ENCODE measurements around the gene AFF2.

AFF2 gene

DNA sequence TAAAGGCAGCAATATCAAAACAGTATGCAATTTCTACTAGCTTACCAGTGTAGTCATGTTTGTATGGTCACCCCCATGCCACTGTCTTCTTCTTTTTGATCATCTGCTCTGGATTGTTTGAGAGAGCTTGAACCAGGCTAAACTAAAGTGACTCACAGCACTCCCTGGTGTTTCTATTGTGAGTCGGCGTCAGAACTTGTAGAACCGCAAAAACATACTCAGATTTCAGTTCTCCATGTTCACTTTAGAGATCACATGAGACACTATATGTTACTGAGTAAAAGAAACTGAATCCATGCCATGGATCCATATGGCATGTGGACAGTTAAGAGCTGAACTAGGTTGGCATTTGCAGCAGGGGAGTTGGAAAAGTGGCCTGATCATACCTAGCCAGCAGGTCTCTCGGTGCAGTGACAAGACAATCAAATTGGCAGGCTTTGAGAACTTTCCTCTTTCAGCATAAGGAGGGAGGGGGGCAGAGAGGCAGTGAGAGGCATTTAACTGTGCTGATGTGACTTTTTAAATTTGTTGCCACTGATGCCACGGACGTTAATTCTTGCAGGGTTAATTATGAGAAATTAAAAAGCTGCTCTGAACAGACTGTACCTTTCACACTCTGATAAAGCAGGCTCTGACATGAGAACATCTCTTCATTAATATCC is 88.4 kb downstream of the AFF2 start:
- peak; percentile 12 for DNase-seq
- Histone ChIP-seq H3K4me3 (ENCODE audit: low read depth, low read length) (no peak overlapping the region), H3K27me3 (replicated peaks) (no peaks in the 10 kb centered on the region), H3K27ac (no peak overlapping the region), H3K36me3 (replicated peaks) (no peaks in the 10 kb centered on the region)
- TF ChIP-seq, protein P1, sequence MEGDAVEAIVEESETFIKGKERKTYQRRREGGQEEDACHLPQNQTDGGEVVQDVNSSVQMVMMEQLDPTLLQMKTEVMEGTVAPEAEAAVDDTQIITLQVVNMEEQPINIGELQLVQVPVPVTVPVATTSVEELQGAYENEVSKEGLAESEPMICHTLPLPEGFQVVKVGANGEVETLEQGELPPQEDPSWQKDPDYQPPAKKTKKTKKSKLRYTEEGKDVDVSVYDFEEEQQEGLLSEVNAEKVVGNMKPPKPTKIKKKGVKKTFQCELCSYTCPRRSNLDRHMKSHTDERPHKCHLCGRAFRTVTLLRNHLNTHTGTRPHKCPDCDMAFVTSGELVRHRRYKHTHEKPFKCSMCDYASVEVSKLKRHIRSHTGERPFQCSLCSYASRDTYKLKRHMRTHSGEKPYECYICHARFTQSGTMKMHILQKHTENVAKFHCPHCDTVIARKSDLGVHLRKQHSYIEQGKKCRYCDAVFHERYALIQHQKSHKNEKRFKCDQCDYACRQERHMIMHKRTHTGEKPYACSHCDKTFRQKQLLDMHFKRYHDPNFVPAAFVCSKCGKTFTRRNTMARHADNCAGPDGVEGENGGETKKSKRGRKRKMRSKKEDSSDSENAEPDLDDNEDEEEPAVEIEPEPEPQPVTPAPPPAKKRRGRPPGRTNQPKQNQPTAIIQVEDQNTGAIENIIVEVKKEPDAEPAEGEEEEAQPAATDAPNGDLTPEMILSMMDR (IDR thresholded peaks at IDR 0.05; ENCODE audit: low read depth, low read length, missing control alignments), result no peak
- in situ Hi-C loops (cut with HindIII; ENCODE audit: low pct_ligation_motif_present, low sequenced_read_pairs), result no loop called here

DNA sequence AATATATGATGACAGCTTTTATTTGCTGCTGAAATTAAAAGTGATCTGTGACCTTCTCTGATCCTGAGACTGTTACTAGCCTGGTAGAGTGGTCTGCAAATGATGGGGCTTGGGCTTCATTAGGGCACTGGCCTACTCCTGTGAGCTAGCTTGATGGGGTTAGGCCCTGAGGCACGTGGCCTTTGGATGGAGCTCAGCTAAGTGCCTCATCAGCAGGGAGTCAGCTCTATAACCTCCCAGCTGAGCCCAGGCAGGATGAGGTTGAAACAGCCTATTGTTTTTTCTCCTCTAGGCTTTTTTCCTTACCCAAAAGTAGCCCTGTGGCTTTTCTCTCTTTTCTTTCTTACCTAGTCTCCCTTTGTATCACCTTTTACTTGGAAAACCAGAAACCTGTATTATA is 92.2 kb downstream of the AFF2 start:
- TF ChIP-seq, protein P1 (IDR thresholded peaks at IDR 0.05; ENCODE audit: low read depth, low read length, missing control alignments), result no peak
- no peak for DNase-seq
- in situ Hi-C loops (cut with HindIII; ENCODE audit: low pct_ligation_motif_present, low sequenced_read_pairs), result no loop called here
- Histone ChIP-seq H3K27me3 (replicated peaks) (no peaks in the 10 kb centered on the region), H3K4me3 (ENCODE audit: low read depth, low read length) (no peak overlapping the region), H3K36me3 (replicated peaks) (no peaks in the 10 kb centered on the region), H3K27ac (no peak overlapping the region)

DNA sequence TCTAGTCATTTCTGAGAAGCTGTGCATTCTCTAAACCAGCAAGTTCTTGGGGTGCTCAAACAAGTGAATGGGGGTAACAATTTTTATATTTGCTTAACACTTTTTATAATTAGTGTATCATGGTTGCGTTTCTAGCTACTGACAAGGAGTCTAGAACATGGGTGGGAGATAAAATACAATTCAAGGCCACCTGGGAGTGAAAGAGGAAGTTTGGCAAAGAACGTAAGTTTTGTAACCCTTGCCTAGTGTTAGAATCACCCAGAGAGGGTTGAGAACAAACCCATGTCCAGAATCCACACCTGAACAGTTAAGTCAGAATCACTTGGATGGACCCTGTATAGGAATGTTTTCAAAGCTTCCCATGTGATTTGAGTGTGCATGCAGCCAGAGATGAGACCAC is 92.7 kb downstream of the AFF2 start:
- Histone ChIP-seq H3K27ac (no peak overlapping the region), H3K4me3 (ENCODE audit: low read depth, low read length) (no peak overlapping the region), H3K36me3 (replicated peaks) (no peaks in the 10 kb centered on the region), H3K27me3 (replicated peaks) (no peaks in the 10 kb centered on the region)
- TF ChIP-seq, protein P1 (IDR thresholded peaks at IDR 0.05; ENCODE audit: low read depth, low read length, missing control alignments), result no peak
- in situ Hi-C loops (cut with HindIII; ENCODE audit: low pct_ligation_motif_present, low sequenced_read_pairs), result no loop called here
- DNase-seq, result no peak

DNA sequence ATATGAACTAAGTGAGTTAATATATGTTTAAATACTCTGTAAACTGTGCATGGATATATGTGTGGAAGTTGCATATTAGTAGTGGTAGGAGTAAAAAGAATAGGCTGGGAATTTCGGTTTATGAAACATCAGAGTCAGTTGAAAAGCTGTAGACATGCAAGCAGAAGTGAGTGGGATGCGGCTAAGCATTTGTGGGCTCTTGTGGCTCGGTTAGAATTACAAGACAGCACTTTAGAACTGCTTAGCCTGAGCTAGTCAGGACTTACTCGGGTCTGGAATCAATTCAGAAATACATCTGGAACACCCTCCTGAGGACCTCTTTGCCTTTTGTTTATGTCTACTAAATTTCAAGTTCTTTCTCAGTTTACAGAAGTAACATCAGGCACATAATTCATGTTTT is 93.6 kb downstream of the AFF2 start:
- DNase-seq, result no peak
- Histone ChIP-seq H3K27ac (no peak overlapping the region), H3K27me3 (replicated peaks) (no peaks in the 10 kb centered on the region), H3K36me3 (replicated peaks) (no peaks in the 10 kb centered on the region), H3K4me3 (ENCODE audit: low read depth, low read length) (no peak overlapping the region)
- in situ Hi-C loops (cut with HindIII; ENCODE audit: low pct_ligation_motif_present, low sequenced_read_pairs), result no loop called here
- TF ChIP-seq, protein P1 (IDR thresholded peaks at IDR 0.05; ENCODE audit: low read depth, low read length, missing control alignments), result no peak

DNA sequence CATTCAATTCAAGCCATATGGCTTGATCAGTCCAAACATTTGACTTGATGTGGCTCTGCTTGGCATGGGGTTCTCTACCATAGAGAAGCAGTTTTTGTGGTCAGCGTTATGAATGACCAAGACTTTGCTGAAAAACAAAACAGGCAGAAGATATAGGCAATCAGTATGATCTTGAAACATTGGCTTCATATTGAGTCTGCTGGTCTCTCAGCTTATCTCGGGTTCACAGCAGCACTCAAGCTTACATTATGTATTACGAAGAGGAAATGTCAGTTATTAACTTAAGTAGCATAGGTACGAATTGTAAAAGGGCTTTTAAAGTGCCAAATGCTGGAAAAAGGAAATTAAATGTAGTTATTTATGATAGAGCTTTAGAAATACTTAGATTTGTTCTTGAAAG is 99.0 kb downstream of the AFF2 start:
- no peaks in the 10 kb centered on the region for H3K36me3 ChIP-seq (replicated peaks)
- TF ChIP-seq, protein P1 (IDR thresholded peaks at IDR 0.05; ENCODE audit: low read depth, low read length, missing control alignments), result no peak
- no peak overlapping the region for H3K4me3 ChIP-seq (ENCODE audit: low read depth, low read length)
- no peak for DNase-seq
- no peak overlapping the region for H3K27ac ChIP-seq
- in situ Hi-C loops (cut with HindIII; ENCODE audit: low pct_ligation_motif_present, low sequenced_read_pairs), result no loop called here
- H3K27me3 ChIP-seq (replicated peaks), result no peaks in the 10 kb centered on the region

DNA sequence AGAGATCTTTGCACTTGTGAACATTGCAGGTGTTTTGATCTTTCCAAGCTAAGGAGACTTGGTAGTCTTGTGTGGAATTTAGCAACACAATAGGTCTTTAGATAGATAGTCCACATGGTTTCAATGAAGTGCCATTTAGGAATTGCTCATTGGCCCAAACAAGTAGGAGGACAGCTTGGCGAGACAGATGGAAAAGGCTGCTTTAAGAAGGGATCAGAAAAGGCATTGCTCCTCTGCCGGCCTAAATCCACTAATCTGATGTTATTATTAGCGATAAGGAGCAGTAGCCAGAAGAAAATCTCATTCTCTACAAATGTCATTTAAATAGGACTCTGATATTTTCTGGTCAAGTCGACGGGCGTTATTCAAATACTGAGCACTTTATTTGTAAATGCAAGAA is 99.7 kb downstream of the AFF2 start:
- in situ Hi-C loops (cut with HindIII; ENCODE audit: low pct_ligation_motif_present, low sequenced_read_pairs), result no loop called here
- H3K36me3 ChIP-seq (replicated peaks), result no peaks in the 10 kb centered on the region
- H3K4me3 ChIP-seq (ENCODE audit: low read depth, low read length), result no peak overlapping the region

More for the DNA sequence above, 99.7 kb downstream of the AFF2 start:
- TF ChIP-seq, protein P1 (IDR thresholded peaks at IDR 0.05; ENCODE audit: low read depth, low read length, missing control alignments), result no peak
- no peak overlapping the region for H3K27ac ChIP-seq
- no peak for DNase-seq
- H3K27me3 ChIP-seq (replicated peaks), result no peaks in the 10 kb centered on the region
